CD14-positive monocyte (primary cell): ENCODE data around the gene DYSF. TPM values are rescaled to one million over a fixed set of nuclear protein-coding genes. Genes with fewer than 3 reads are reported as not detected.

Experiments used
- DNase-seq, 3 donors: peaks; one replicate each; pipeline ENCODE4 v3.0.0-alpha.2; 2011 to 2022
- H2AFZ ChIP-seq: 2 replicates; pipeline ENCODE4 v1.6.0; 2012; ENCODE audit warnings: mild to moderate bottlenecking, low read depth, low read length, inconsistent platforms; ENCODE audit not compliant: insufficient read depth, poor library complexity, severe bottlenecking
- H3K27ac ChIP-seq, 2 donors: 1 replicate in 1 of 2; 2 replicates in 1 of 2; pipeline ENCODE4 v1.5.1; 2012 to 2013; ENCODE audit warnings: low read length in 2 of 2, control low read depth in 1 of 2, inconsistent platforms in 1 of 2, low read depth in 1 of 2, mild to moderate bottlenecking in 1 of 2
- H3K27me3 ChIP-seq, 2 donors: one replicate each; pipeline versions ENCODE4 v1.6.0 to v1.6.1; 2011 to 2013; ENCODE audit warnings: low read length in 2 of 2; ENCODE audit not compliant: control insufficient read depth in 2 of 2, insufficient read depth in 2 of 2
- H3K36me3 ChIP-seq, 2 donors: replicated peaks in 1 of 2; 1 replicate in 1 of 2; 2 replicates in 1 of 2; pipeline versions ENCODE4 v1.5.1 to v1.6.1; 2012 to 2013; ENCODE audit warnings: low read length in 2 of 2, control low read depth in 1 of 2, inconsistent platforms in 1 of 2, mild to moderate bottlenecking in 1 of 2; ENCODE audit not compliant: insufficient read depth in 2 of 2, control insufficient read depth in 1 of 2
- H3K4me1 ChIP-seq, 2 donors: 1 replicate in 1 of 2; 2 replicates in 1 of 2; pipeline versions ENCODE4 v1.5.1 to v1.6.1; 2012 to 2013; ENCODE audit warnings: low read length in 2 of 2, control low read depth in 1 of 2, inconsistent platforms in 1 of 2, mild to moderate bottlenecking in 1 of 2, moderate library complexity in 1 of 2; ENCODE audit not compliant: insufficient read depth in 2 of 2, control insufficient read depth in 1 of 2
- H3K4me2 ChIP-seq: replicated peaks from 2 replicates; pipeline ENCODE3; 2012; ENCODE audit warnings: low read length, moderate library complexity, mild to moderate bottlenecking; ENCODE audit not compliant: poor library complexity, severe bottlenecking; ENCODE audit errors: extremely low read depth
- H3K4me3 ChIP-seq, 3 experiments: fragments of 200-600 bp in 1 of 3; sonication (generic) in 1 of 3; replicated peaks in 1 of 3; 1 replicate in 2 of 3; 2 replicates in 1 of 3; pipeline ENCODE4 v1.5.1; 2011 to 2013; ENCODE audit warnings: low read length in 3 of 3, mild to moderate bottlenecking in 3 of 3, control low read depth in 2 of 3, low read depth in 2 of 3, inconsistent platforms in 1 of 3, moderate library complexity in 1 of 3
- H3K79me2 ChIP-seq: 2 replicates; pipeline ENCODE4 v1.6.0; 2012; ENCODE audit warnings: mild to moderate bottlenecking, control low read depth, inconsistent platforms, low read length, moderate library complexity; ENCODE audit not compliant: insufficient read depth
- H3K9ac ChIP-seq: 2 replicates; pipeline ENCODE4 v1.6.0; 2017; ENCODE audit warnings: low read length, mild to moderate bottlenecking; ENCODE audit not compliant: insufficient read depth, poor library complexity, severe bottlenecking
- H3K9me3 ChIP-seq, 2 donors: replicated peaks in 1 of 2; 1 replicate in 1 of 2; 2 replicates in 1 of 2; pipeline versions ENCODE4 v1.5.1 to v1.6.1; 2012 to 2013; ENCODE audit warnings: low read length in 2 of 2, control low read depth in 1 of 2; ENCODE audit not compliant: control insufficient read depth in 1 of 2, insufficient read depth in 1 of 2
- H4K20me1 ChIP-seq: 2 replicates; pipeline ENCODE4 v1.6.0; 2012; ENCODE audit warnings: mild to moderate bottlenecking, low read length, control low read depth, moderate library complexity; ENCODE audit not compliant: insufficient read depth
- H3K27ac Mint-ChIP-seq, 7 donors: one replicate each; pipeline ENCODE4 v1.8.0; 2020; ENCODE audit warnings: mild to moderate bottlenecking in 7 of 7, mixed read lengths in 7 of 7, moderate library complexity in 6 of 7, inconsistent platforms in 2 of 7
- H3K27me3 Mint-ChIP-seq, 3 donors: one replicate each; pipeline ENCODE4 v1.8.0; 2021 to 2022; ENCODE audit warnings: low read depth in 3 of 3, mild to moderate bottlenecking in 3 of 3, mixed read lengths in 3 of 3, moderate library complexity in 3 of 3, inconsistent platforms in 1 of 3
- H3K36me3 Mint-ChIP-seq, 2 donors: one replicate each; pipeline ENCODE4 v1.8.0; 2020; ENCODE audit warnings: mixed read lengths in 2 of 2, inconsistent platforms in 1 of 2, mild to moderate bottlenecking in 1 of 2
- H3K4me1 Mint-ChIP-seq: one replicate; pipeline ENCODE4 v1.8.0; 2020; ENCODE audit warnings: mild to moderate bottlenecking, mixed read lengths
- H3K4me3 Mint-ChIP-seq, 2 donors: one replicate each; pipeline ENCODE4 v1.8.0; 2020; ENCODE audit warnings: mild to moderate bottlenecking in 2 of 2, mixed read lengths in 2 of 2, moderate library complexity in 1 of 2
- H3K9me3 Mint-ChIP-seq, 7 donors: one replicate each; pipeline ENCODE4 v1.8.0; 2020 to 2022; ENCODE audit warnings: mixed read lengths in 7 of 7, mild to moderate bottlenecking in 6 of 7, moderate library complexity in 6 of 7, inconsistent platforms in 2 of 7
- WGBS: methylation state at CpG from one replicate; pipeline ENCODE4 v1.1.5; 2013; ENCODE audit warnings: missing lambda C conversion rate; ENCODE audit not compliant: insufficient coverage; 5-methylcytosine and 5-hydroxymethylcytosine counted together
- intact Hi-C, 2 donors: fragments of 100-400 bp; cut with micrococcal nuclease; formaldehyde crosslinking; loops; one replicate each; pipeline versions ENCODE4 v1.15.0 to v1.15.1; 2023
- polyA plus RNA-seq, 3 donors: library from polyadenylated mRNA; depleted of rRNA in 1 of 3; unstranded in 2 of 3; stranded (reverse) in 1 of 3; fragments of 300-500 nt in 2 of 3; fragments of >200 nt in 1 of 3; fragmentation: Illumina TruSeq in 2 of 3; gene quantifications; 1 replicate in 2 of 3; 2 replicates in 1 of 3; pipeline ENCODE4 v1.2.3, GENCODE V29; 2012 to 2021
- TF ChIP-seq, protein P1 (sequence below): fragments of 200-600 bp; IDR thresholded peaks from one replicate; pipeline ENCODE4 v1.8.0; 2022; ENCODE audit warnings: antibody characterized with exemption, mild to moderate bottlenecking

The DYSF gene
- polyA plus RNA-seq, 3 donors = 16.1 to 72.5 (median 31.2) TPM

DNA sequence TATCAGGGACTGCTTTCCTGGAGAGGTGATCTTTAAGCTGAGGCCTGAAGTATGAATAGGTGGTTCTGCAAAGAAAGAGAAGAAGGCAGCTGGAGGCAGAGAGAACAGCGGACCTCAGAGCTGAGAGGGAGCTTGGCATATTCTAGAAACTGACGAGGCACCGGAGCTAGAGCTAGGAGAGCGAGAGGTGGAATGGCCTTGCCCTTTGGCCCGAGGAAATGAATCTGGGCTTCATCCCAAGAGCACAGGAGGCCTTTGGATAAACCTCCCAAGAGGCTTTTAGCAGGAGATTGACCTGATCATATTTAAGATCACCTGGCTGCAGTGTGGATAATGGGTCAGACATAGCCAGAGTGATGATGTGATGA, 7.9 kb downstream of the DYSF start:
- peaks cover 51 to 53% of the 10 kb centered on the region in 2 donors for H3K36me3 Mint-ChIP-seq

DNA sequence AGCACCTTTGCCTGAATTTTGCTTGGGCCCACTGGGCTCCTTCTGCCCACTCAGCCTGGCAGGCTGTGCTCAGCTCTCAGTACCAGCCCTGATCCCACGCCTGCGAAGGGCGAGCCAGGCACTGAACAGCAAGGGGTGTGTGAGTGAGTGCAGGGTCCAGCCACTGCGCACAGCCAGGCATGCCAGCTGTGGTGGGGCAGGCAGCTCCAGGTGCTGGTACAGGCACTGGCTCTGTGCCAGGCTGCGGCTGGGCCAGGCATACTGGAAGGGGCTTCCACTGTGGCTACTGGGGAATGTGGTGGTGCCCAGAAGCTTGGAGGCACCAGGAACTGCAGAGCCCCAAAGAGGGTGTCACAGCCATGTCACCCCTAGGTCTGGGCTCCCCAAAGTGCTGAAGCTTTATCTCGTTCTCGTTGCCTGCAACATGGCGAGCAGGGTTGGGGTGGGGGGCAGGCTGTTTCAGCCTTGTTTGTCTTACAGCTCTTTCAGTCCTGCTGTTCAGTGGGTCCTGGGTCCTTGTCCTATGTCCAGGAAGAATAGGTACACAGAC, 8.8 kb downstream of the DYSF start:
- Mint-ChIP-seq H3K36me3 (peaks cover 45 to 49% of the 10 kb centered on the region in 2 donors), H3K4me3 (no peak overlapping the region), H3K27me3 (peaks cover 2 to 5% (median 5%) of the 10 kb centered on the region in 3 donors), H3K9me3 (peaks cover 4 to 16% (median 13%) of the 10 kb centered on the region in 7 donors), H3K4me1 (peaks cover 43% of the 10 kb centered on the region), H3K27ac (no peak overlapping the region)
- Histone ChIP-seq H2AFZ (no peak overlapping the region), H3K4me1 (peaks cover 30 to 62% of the 10 kb centered on the region in 2 donors), H3K36me3 (peaks cover 24 to 69% of the 10 kb centered on the region in 2 donors), H3K9ac (no peak overlapping the region), H3K4me3 (no peak overlapping the region), H3K4me2 (no peak overlapping the region), H3K27ac (no peak overlapping the region), H3K9me3 (peaks cover 0 to 17% of the 10 kb centered on the region in 2 donors), H3K27me3 (peaks cover 0 to 30% of the 10 kb centered on the region in 2 donors), H4K20me1 (peaks cover 99% of the 10 kb centered on the region), H3K79me2 (peaks cover 100% of the 10 kb centered on the region)
- TF ChIP-seq, protein P1, sequence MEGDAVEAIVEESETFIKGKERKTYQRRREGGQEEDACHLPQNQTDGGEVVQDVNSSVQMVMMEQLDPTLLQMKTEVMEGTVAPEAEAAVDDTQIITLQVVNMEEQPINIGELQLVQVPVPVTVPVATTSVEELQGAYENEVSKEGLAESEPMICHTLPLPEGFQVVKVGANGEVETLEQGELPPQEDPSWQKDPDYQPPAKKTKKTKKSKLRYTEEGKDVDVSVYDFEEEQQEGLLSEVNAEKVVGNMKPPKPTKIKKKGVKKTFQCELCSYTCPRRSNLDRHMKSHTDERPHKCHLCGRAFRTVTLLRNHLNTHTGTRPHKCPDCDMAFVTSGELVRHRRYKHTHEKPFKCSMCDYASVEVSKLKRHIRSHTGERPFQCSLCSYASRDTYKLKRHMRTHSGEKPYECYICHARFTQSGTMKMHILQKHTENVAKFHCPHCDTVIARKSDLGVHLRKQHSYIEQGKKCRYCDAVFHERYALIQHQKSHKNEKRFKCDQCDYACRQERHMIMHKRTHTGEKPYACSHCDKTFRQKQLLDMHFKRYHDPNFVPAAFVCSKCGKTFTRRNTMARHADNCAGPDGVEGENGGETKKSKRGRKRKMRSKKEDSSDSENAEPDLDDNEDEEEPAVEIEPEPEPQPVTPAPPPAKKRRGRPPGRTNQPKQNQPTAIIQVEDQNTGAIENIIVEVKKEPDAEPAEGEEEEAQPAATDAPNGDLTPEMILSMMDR = no peak
- no peak for DNase-seq
- intact Hi-C loops = loop anchor here in 1 of 2 donors (5.0 kb wide), 1 partner anchor 50 kb away; no protein-coding TSS in a partner anchor
- 99% methylated on average over 8 of the region's 8 CpGs for WGBS

More for the DNA sequence above, 7.9 kb downstream of the DYSF start:
- H3K4me3 Mint-ChIP-seq = no peak overlapping the region
- TF ChIP-seq, protein P1 = no peak
- H3K36me3 ChIP-seq = peaks cover 24 to 76% of the 10 kb centered on the region in 2 donors
- intact Hi-C loops = loop anchor here (2.0 to 5.0 kb wide), 2 partner anchors 50 to 51 kb away; no protein-coding TSS in a partner anchor
- H3K4me1 ChIP-seq = peaks cover 35 to 62% of the 10 kb centered on the region in 2 donors
- H3K4me1 Mint-ChIP-seq = peaks cover 45% of the 10 kb centered on the region
- no peak overlapping the region for H3K27ac ChIP-seq
- DNase-seq = no peak
- no peak overlapping the region for H3K9ac ChIP-seq
- peaks cover 100% of the 10 kb centered on the region for H3K79me2 ChIP-seq
- H3K4me2 ChIP-seq = no peak overlapping the region
- H3K9me3 Mint-ChIP-seq = peaks cover 4 to 16% (median 11%) of the 10 kb centered on the region in 7 donors
- peaks cover 99% of the 10 kb centered on the region for H4K20me1 ChIP-seq
- H3K27ac Mint-ChIP-seq = no peak overlapping the region
- H3K27me3 Mint-ChIP-seq = peaks cover 2 to 5% (median 3%) of the 10 kb centered on the region in 3 donors
- peaks cover 0 to 17% of the 10 kb centered on the region in 2 donors for H3K9me3 ChIP-seq
- WGBS = 98% methylated on average over 5 of the region's 5 CpGs
- H2AFZ ChIP-seq = no peak overlapping the region
- H3K4me3 ChIP-seq = no peak overlapping the region
- H3K27me3 ChIP-seq = peaks cover 0 to 28% of the 10 kb centered on the region in 2 donors
